ENCODE data around the gene HMGXB4. TPM values are rescaled to one million over a fixed set of nuclear protein-coding genes. Genes with fewer than 3 reads are reported as not detected.
A peak's percentile ranks its signal among the peaks of the same experiment; 100 is the strongest.

HMGXB4 gene
- total and polyA plus RNA-seq, 2 of the 13 experiments (the other 11 are each of a cell fraction or from before 2014, with no cell fraction given), result 13.9 to 16.3 TPM

- peak; percentile 99 for TF ChIP-seq NFYC (CRISPR knock-in tag; IDR thresholded peaks at IDR 0.05)
- TF ChIP-seq, protein P1, sequence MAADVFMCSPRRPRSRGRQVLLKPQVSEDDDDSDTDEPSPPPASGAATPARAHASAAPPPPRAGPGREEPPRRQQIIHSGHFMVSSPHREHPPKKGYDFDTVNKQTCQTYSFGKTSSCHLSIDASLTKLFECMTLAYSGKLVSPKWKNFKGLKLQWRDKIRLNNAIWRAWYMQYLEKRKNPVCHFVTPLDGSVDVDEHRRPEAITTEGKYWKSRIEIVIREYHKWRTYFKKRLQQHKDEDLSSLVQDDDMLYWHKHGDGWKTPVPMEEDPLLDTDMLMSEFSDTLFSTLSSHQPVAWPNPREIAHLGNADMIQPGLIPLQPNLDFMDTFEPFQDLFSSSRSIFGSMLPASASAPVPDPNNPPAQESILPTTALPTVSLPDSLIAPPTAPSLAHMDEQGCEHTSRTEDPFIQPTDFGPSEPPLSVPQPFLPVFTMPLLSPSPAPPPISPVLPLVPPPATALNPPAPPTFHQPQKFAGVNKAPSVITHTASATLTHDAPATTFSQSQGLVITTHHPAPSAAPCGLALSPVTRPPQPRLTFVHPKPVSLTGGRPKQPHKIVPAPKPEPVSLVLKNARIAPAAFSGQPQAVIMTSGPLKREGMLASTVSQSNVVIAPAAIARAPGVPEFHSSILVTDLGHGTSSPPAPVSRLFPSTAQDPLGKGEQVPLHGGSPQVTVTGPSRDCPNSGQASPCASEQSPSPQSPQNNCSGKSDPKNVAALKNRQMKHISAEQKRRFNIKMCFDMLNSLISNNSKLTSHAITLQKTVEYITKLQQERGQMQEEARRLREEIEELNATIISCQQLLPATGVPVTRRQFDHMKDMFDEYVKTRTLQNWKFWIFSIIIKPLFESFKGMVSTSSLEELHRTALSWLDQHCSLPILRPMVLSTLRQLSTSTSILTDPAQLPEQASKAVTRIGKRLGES (CRISPR knock-in tag; IDR thresholded peaks at IDR 0.05; ENCODE audit: borderline replicate concordance), result no peak
- TF ChIP-seq, protein P2, sequence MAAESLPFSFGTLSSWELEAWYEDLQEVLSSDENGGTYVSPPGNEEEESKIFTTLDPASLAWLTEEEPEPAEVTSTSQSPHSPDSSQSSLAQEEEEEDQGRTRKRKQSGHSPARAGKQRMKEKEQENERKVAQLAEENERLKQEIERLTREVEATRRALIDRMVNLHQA (CRISPR knock-in tag; IDR thresholded peaks at IDR 0.05), result no peak
- no peak for TF ChIP-seq ZNF10 (CRISPR knock-in tag; IDR thresholded peaks at IDR 0.05; ENCODE audit: borderline replicate concordance, low read depth)
- no peak for TF ChIP-seq SNAI1 (CRISPR knock-in tag; IDR thresholded peaks at IDR 0.05; ENCODE audit: borderline replicate concordance)
- TF ChIP-seq PPARG (CRISPR knock-in tag; conservative IDR thresholded peaks at IDR 0.05), result no peak
- TF ChIP-seq TBX3 (IDR thresholded peaks at IDR 0.05; ENCODE audit: borderline replicate concordance), result no peak; the same call in 1 of the 2 replicates
- peak; percentile 39; the same call in 1 of the 2 replicates for TF ChIP-seq TFDP1 (CRISPR knock-in tag; IDR thresholded peaks at IDR 0.05; ENCODE audit: borderline replicate concordance)
- peak; percentile 37; the same call in 1 of the 2 replicates for TF ChIP-seq GFI1 (CRISPR knock-in tag; IDR thresholded peaks at IDR 0.05; ENCODE audit: borderline replicate concordance)
- no peak for TF ChIP-seq HMG20A (CRISPR knock-in tag; IDR thresholded peaks at IDR 0.05; ENCODE audit: borderline replicate concordance)
- TF ChIP-seq, protein P3, sequence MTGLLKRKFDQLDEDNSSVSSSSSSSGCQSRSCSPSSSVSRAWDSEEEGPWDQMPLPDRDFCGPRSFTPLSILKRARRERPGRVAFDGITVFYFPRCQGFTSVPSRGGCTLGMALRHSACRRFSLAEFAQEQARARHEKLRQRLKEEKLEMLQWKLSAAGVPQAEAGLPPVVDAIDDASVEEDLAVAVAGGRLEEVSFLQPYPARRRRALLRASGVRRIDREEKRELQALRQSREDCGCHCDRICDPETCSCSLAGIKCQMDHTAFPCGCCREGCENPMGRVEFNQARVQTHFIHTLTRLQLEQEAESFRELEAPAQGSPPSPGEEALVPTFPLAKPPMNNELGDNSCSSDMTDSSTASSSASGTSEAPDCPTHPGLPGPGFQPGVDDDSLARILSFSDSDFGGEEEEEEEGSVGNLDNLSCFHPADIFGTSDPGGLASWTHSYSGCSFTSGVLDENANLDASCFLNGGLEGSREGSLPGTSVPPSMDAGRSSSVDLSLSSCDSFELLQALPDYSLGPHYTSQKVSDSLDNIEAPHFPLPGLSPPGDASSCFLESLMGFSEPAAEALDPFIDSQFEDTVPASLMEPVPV (CRISPR knock-in tag; IDR thresholded peaks at IDR 0.05), result peak; percentile 76; the same call in 1 of the 2 replicates
- TF ChIP-seq ZMAT3 (CRISPR knock-in tag; conservative IDR thresholded peaks at IDR 0.05), result peak; percentile 45
- no peak for TF ChIP-seq ZNF615 (CRISPR knock-in tag; IDR thresholded peaks at IDR 0.05; ENCODE audit: borderline replicate concordance)
- no peak for TF ChIP-seq YY1 (IDR thresholded peaks at IDR 0.05; ENCODE audit: insufficient read depth, insufficient replicate concordance, low read depth, low read length)
- TF ChIP-seq ZNF3 (CRISPR knock-in tag; IDR thresholded peaks at IDR 0.05), result no peak
- TF ChIP-seq, protein P4, sequence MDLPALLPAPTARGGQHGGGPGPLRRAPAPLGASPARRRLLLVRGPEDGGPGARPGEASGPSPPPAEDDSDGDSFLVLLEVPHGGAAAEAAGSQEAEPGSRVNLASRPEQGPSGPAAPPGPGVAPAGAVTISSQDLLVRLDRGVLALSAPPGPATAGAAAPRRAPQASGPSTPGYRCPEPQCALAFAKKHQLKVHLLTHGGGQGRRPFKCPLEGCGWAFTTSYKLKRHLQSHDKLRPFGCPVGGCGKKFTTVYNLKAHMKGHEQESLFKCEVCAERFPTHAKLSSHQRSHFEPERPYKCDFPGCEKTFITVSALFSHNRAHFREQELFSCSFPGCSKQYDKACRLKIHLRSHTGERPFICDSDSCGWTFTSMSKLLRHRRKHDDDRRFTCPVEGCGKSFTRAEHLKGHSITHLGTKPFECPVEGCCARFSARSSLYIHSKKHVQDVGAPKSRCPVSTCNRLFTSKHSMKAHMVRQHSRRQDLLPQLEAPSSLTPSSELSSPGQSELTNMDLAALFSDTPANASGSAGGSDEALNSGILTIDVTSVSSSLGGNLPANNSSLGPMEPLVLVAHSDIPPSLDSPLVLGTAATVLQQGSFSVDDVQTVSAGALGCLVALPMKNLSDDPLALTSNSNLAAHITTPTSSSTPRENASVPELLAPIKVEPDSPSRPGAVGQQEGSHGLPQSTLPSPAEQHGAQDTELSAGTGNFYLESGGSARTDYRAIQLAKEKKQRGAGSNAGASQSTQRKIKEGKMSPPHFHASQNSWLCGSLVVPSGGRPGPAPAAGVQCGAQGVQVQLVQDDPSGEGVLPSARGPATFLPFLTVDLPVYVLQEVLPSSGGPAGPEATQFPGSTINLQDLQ (CRISPR knock-in tag; IDR thresholded peaks at IDR 0.05), result peak; percentile 63; the same call in 1 of the 2 replicates
- TF ChIP-seq MLLT10 (CRISPR knock-in tag; IDR thresholded peaks at IDR 0.05), result no peak
- TF ChIP-seq XBP1 (CRISPR knock-in tag; IDR thresholded peaks at IDR 0.05), result no peak
Measured at GRCh38 chr22:35299673-35300499, 42.6 kb downstream of the HMGXB4 start, which contains the start of gene TOM1 (continued).

All from HepG2 (cell line).